ENCODE results near the gene ACTR1B. TPM values are rescaled to one million over a fixed set of nuclear protein-coding genes. Genes with fewer than 3 reads are reported as not detected.

Gene ACTR1B
- total and polyA plus RNA-seq, 8 donors, result 43.1 to 67.2 (median 51.3) TPM

Other genes starting within 250 kb of the ACTR1B start
- 10 to 100 TPM; 15.9 to 16.6 TPM for gene ANKRD36B, start 74.2 kb downstream of the ACTR1B start, total RNA-seq
- 10 to 100 TPM; 27.6 to 69.9 (median 51.4) TPM for gene ANKRD36B, start 74.2 kb downstream of the ACTR1B start, polyA plus RNA-seq (ENCODE audit: insufficient read length in 6 of 6)
- 100 to 1,000 TPM; 167 to 173 TPM for gene COX5B, start 18.0 kb downstream of the ACTR1B start, total RNA-seq
- gene COX5B, start 18.0 kb downstream of the ACTR1B start, polyA plus RNA-seq (ENCODE audit: insufficient read length in 6 of 6), result 100 to 1,000 TPM; 112 to 130 (median 123) TPM
- gene C2orf92, start 5.7 kb upstream of the ACTR1B start, total RNA-seq, result 1 to 10 TPM; 7.6 to 8.9 TPM
- gene C2orf92, start 5.7 kb upstream of the ACTR1B start, polyA plus RNA-seq (ENCODE audit: insufficient read length in 6 of 6), result 10 to 100 TPM; 17.7 to 30.9 (median 26.5) TPM
- gene ZAP70, start 49.5 kb upstream of the ACTR1B start, total RNA-seq, result 1 to 10 TPM; 5.6 to 8.3 TPM
- 1 to 10 TPM; 1.4 to 2.8 (median 1.9) TPM for gene ZAP70, start 49.5 kb upstream of the ACTR1B start, polyA plus RNA-seq (ENCODE audit: insufficient read length in 6 of 6)

All from left lung (tissue), 8 donors.